B cell (primary cell): ENCODE measurements around the gene EHF.

Experiments
- CTCF ChIP-seq: fragments of 200-600 bp; IDR thresholded peaks from one replicate; pipeline ENCODE4 v1.8.0; 2022; ENCODE audit warnings: antibody characterized with exemption, mild to moderate bottlenecking
- EZH2 ChIP-seq: IDR thresholded peaks from 2 replicates; pipeline ENCODE4 v1.6.1; 2012; ENCODE audit warnings: borderline replicate concordance, low read depth, mild to moderate bottlenecking, moderate library complexity, low read length; ENCODE audit not compliant: insufficient read depth, poor library complexity, severe bottlenecking

GRCh38 chr11:34609850-34610249, 11.0 kb upstream of the EHF start:
- no peak for TF ChIP-seq CTCF
- no peak for TF ChIP-seq EZH2
